HG02798 (cell line): ENCODE data around the gene RPS6KA2.
"Not testable (repeated sequence)": the region's sequence is repeated elsewhere in the genome, so short reads cannot be mapped to it uniquely, and the experiment has no call there.

Source experiments
- ATAC-seq: cut with Tn5 transposase; IDR thresholded peaks from one replicate; pipeline ENCODE4 v1.9.1; 2021; ENCODE audit warnings: mild to moderate bottlenecking; ENCODE audit not compliant: unreplicated experiment, poor library complexity

RPS6KA2 gene

DNA sequence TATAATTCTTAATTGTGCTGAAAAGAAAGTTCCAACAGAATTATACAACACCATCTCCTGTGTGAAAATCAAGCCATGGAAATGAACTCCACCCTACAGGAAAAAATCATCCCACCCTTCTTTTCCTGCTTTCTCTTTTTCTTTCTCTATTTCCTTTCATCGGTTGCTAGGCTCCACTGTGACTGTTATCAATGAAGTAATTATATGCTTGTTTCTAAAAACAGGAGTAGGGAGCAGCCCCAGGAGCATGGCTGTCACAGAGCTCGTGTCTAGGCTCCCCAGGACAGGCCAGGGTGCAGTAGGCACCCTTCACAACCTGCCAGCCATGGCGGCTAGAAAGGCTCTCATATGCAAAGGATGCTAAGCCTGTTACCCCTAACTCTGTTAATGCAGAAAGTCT is 257.3 kb downstream of the RPS6KA2 start:
- ATAC-seq = no peak

GRCh38 chr6:166366921-166367320 is 260.1 kb downstream of the RPS6KA2 start:
- ATAC-seq = no peak

DNA sequence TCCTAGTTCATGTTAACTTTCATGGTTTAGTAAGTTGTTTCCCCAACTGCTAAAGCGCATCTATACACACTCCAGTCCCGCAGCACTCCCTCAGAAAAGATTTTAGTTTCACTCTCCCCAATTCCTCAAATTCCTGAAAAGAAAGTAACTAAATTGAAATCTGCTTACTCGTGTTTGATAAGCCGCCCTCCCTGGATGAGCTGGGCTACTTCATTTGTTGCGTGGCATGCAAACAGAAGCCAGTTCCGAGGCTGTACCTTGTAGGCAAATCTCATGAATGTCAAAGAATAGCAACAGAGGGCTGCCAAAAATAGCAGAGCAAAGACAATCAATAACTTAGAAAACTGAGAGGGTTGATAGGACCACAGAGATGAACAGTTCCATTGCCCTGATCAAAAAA is 261.2 kb downstream of the RPS6KA2 start:
- ATAC-seq = no peak

DNA sequence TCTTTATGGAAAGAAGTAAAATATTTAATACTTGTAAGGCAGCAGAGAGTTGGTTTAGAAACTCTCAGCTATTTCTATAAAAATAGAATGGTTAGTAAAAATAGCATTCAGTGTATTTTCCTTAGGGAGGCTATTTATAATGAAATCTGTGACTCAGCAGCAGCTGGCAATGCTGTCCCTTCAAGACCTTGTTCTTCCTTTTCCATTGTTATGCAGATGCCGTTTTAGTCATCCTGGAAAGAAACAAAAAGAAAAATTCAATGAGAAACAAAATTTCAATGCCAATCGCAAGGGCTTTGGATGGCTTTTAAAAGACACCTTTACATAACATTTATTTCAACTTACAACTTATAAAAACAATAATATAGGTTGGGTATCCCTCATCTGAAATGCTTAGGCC is 261.8 kb downstream of the RPS6KA2 start:
- no peak for ATAC-seq

DNA sequence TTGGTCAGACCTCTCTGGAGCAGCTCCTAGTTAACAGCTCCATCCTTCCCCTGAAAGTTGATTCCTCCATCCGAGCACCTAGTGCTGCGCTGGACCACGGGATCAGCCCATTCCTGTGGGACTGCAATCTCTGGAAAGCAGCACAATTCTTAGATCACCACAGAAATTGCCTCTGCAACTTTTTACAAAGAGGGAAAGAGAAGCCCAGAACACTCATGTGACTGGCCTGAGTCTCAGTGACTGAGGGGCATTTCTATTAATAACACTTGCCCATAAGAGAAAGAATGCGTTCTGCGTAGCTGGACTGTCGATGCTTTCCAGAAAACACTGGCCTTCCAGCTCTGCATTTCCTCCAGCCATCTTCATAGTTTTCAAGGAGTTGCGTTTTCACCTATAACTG is 262.6 kb downstream of the RPS6KA2 start:
- no peak for ATAC-seq

DNA sequence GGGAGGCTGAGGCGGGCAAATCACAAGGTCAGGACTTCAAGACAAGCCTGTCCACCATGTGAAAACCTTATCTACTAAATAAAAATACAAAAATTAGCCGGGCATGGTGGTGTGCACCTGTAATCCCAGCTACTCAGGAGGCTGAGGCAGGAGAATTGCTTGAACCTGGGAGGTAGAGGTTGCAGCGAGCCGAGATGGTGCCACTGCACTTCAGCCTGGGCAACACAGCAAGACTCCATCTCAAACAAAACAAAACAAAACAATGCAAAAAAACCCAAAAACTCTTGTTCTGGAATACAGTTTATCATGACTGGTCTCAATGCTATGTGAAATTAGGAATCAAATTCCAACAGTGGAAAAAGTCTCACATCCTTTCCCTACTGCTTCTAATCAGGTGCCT is 264.6 kb downstream of the RPS6KA2 start:
- not testable (repeated sequence) for ATAC-seq

DNA sequence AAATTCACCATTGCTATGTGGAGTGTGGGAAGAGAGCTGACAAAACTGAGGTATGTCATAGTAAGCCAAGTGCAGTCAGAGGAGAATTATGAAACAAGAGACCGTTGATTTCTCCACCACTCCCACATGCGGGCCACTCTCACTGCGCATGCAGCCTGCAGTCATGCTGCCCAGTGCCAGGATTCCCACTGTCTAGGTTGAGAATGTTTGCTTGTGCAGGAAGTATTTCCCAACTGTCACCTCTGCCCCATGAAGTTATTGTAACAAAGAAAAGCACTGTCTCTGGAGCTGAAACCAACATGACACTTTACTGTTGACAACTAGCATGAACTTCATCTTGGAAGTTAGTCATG is 266.0 kb downstream of the RPS6KA2 start:
- ATAC-seq = no peak

GRCh38 chr6:166360243-166361076 is 266.6 kb downstream of the RPS6KA2 start:
- no peak for ATAC-seq
